Measurements from ENCODE around the gene SGSM1. TPM values are rescaled to one million over a fixed set of nuclear protein-coding genes. Genes with fewer than 3 reads are reported as not detected.

Gene SGSM1
- total RNA-seq, 1 experiment from 2014 or later, result 4.3 TPM

- H4K91ac ChIP-seq (ENCODE audit: insufficient read length, low read depth, low read length), result no peak overlapping the region
- no peaks in the 10 kb centered on the region for H3K9me3 ChIP-seq (ENCODE audit: control insufficient read depth, low read depth, low read length)
- no peaks in the 10 kb centered on the region for H3K27me3 Mint-ChIP-seq (ENCODE audit: low read depth)
- H3K14ac ChIP-seq (ENCODE audit: insufficient read depth, low read length), result no peak overlapping the region
- H3K36me3 Mint-ChIP-seq (ENCODE audit: insufficient read depth in 1 of 3, low read depth in 3 of 3), result peaks cover 0 to 1% (median under 1%) of the 10 kb centered on the region in 3 experiments; a peak in 1 of 7 replicates
- no peak overlapping the region for H4K5ac ChIP-seq (ENCODE audit: insufficient read length, low read depth, low read length)
- H2BK15ac ChIP-seq (ENCODE audit: low read depth, low read length), result no peak overlapping the region
- H2BK20ac ChIP-seq (ENCODE audit: low read depth, low read length, poor library complexity, severe bottlenecking), result no peak overlapping the region
- H2BK120ac ChIP-seq (ENCODE audit: low read depth, low read length, poor library complexity, severe bottlenecking), result no peak overlapping the region
- H3K4me2 ChIP-seq (ENCODE audit: insufficient read depth, insufficient read length, low read length), result no peak overlapping the region
- no peak overlapping the region for H2AK5ac ChIP-seq (ENCODE audit: insufficient read length, low read length)
- no peak overlapping the region for H3K56ac ChIP-seq (ENCODE audit: insufficient read length, low read depth, low read length)
- no peak overlapping the region for H3K4me3 Mint-ChIP-seq
- TF ChIP-seq, protein P1, sequence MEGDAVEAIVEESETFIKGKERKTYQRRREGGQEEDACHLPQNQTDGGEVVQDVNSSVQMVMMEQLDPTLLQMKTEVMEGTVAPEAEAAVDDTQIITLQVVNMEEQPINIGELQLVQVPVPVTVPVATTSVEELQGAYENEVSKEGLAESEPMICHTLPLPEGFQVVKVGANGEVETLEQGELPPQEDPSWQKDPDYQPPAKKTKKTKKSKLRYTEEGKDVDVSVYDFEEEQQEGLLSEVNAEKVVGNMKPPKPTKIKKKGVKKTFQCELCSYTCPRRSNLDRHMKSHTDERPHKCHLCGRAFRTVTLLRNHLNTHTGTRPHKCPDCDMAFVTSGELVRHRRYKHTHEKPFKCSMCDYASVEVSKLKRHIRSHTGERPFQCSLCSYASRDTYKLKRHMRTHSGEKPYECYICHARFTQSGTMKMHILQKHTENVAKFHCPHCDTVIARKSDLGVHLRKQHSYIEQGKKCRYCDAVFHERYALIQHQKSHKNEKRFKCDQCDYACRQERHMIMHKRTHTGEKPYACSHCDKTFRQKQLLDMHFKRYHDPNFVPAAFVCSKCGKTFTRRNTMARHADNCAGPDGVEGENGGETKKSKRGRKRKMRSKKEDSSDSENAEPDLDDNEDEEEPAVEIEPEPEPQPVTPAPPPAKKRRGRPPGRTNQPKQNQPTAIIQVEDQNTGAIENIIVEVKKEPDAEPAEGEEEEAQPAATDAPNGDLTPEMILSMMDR (conservative IDR thresholded peaks at IDR 0.05), result no peak
- no peaks in the 10 kb centered on the region for H3K23me2 ChIP-seq (ENCODE audit: insufficient read length, low read depth, low read length, poor library complexity, severe bottlenecking)
- no peak overlapping the region for H3K27ac ChIP-seq (ENCODE audit: insufficient read length, low read depth, low read length)
- H3K4ac ChIP-seq (ENCODE audit: low read depth, low read length), result no peak overlapping the region
- peaks cover 13% of the 10 kb centered on the region for H3K4me1 ChIP-seq (ENCODE audit: insufficient read depth, low read length)
- H3K79me1 ChIP-seq (ENCODE audit: insufficient read depth, low read depth, low read length, poor library complexity, severe bottlenecking), result no peaks in the 10 kb centered on the region
- no peak for DNase-seq
- H3K4me1 Mint-ChIP-seq, result peaks cover 51 to 61% of the 10 kb centered on the region in 2 experiments
- no peaks in the 10 kb centered on the region for H3K9me3 Mint-ChIP-seq
- no peak overlapping the region for H2BK5ac ChIP-seq (ENCODE audit: insufficient read length, low read length)
- H3K79me2 ChIP-seq (ENCODE audit: insufficient read depth, low read length), result peaks cover 4% of the 10 kb centered on the region; the same call in 1 of the 2 replicates
- no peaks in the 10 kb centered on the region for H3K27me3 ChIP-seq (ENCODE audit: insufficient read depth, low read length)
- no peak overlapping the region for H2AFZ ChIP-seq (ENCODE audit: low read length)
- H2BK12ac ChIP-seq (ENCODE audit: insufficient read length, low read depth, low read length), result no peak overlapping the region
- H4K8ac ChIP-seq (replicated peaks; ENCODE audit: insufficient read length, low read depth, low read length), result no peak overlapping the region
- WGBS (ENCODE audit: extremely low coverage, insufficient read length, low lambda C conversion rate), result no CpG with 5 or more reads among the region's 2 CpGs
- H3K23ac ChIP-seq (ENCODE audit: insufficient read length, low read depth, low read length), result no peak overlapping the region
- no peak overlapping the region for H3K27ac Mint-ChIP-seq
- H3K9ac ChIP-seq (ENCODE audit: extremely low read depth, insufficient read length, low read length), result no peak overlapping the region
- H3K18ac ChIP-seq (ENCODE audit: insufficient read length, low read depth, low read length), result no peak overlapping the region
- no peaks in the 10 kb centered on the region for H4K20me1 ChIP-seq (ENCODE audit: control insufficient read depth, insufficient read depth, insufficient read length)
- no peak overlapping the region for H3T11ph ChIP-seq (ENCODE audit: low read length)
Observed at GRCh38 chr22:24972369-24972768, 166.4 kb downstream of the SGSM1 start.
